AG09309 (cell line): Measurements from ENCODE around the gene RIMOC1.

Source experiments
- DNase-seq: peaks from one replicate; pipeline ENCODE4 v3.0.0-alpha.2; 2010; ENCODE audit warnings: low read depth
- H3K4me3 ChIP-seq: 2 replicates; pipeline ENCODE4 v1.5.1; 2011; ENCODE audit warnings: mild to moderate bottlenecking, low read depth, low read length, moderate library complexity; ENCODE audit not compliant: control insufficient read depth
- TF ChIP-seq, protein P1 (sequence below): IDR thresholded peaks from 2 replicates; pipeline ENCODE4 v1.5.1; 2011; ENCODE audit warnings: mild to moderate bottlenecking, low read depth, low read length, inconsistent platforms; ENCODE audit not compliant: insufficient read depth, control insufficient read depth; ENCODE audit errors: missing control alignments

RIMOC1 gene

DNA sequence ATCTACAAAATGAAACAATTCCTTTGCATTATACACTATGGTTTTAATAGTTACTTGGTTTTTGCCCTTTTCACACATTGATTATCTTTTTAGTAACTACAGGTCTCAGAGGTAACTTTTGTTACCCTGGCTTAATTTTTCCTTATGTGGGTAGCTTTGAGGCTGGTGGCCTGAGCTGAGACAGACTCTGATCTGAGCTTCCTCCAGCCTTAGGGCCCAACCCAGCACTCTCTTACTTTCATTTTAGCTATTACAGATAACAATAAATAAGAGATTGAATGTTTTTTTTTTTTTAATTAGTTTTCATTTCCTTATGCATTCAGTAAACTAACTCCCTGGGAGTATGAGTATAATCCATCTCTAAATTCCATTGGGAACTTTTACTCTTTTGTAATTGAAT lies 18.9 kb upstream of the RIMOC1 start:
- no peak overlapping the region for H3K4me3 ChIP-seq
- TF ChIP-seq, protein P1, sequence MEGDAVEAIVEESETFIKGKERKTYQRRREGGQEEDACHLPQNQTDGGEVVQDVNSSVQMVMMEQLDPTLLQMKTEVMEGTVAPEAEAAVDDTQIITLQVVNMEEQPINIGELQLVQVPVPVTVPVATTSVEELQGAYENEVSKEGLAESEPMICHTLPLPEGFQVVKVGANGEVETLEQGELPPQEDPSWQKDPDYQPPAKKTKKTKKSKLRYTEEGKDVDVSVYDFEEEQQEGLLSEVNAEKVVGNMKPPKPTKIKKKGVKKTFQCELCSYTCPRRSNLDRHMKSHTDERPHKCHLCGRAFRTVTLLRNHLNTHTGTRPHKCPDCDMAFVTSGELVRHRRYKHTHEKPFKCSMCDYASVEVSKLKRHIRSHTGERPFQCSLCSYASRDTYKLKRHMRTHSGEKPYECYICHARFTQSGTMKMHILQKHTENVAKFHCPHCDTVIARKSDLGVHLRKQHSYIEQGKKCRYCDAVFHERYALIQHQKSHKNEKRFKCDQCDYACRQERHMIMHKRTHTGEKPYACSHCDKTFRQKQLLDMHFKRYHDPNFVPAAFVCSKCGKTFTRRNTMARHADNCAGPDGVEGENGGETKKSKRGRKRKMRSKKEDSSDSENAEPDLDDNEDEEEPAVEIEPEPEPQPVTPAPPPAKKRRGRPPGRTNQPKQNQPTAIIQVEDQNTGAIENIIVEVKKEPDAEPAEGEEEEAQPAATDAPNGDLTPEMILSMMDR: no peak
- DNase-seq: no peak

DNA sequence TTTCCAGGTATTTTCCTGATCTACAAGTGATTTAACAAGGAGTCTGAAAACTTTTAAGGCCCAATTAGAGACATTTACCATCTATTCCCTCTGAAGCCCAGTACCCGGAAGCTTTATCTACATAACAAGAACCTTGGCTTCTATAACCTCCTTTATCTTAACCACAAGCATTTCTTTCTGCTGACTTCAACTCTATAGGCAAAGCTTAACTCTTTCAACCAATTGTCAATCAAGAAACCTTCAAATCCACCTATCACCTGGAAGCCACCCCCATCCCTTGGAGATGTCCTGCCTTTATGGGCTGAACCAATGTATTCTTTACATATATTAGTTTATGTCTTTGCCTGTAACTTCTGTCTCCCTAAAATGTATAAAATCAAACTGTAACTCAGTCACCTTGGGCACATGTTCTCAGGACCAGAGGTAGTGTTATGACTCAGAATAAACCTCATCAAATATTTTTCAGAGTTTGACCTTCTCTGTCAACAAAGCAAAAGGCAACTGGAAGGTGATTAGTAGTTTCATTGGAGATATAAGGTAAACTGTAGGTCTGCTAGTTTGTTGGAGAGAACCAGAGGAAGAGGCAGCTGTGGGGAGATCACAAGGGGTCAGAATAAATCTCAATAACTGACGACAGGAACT lies 13.0 kb upstream of the RIMOC1 start:
- H3K4me3 ChIP-seq: no peak overlapping the region
- TF ChIP-seq, protein P1: no peak
- DNase-seq: no peak

DNA sequence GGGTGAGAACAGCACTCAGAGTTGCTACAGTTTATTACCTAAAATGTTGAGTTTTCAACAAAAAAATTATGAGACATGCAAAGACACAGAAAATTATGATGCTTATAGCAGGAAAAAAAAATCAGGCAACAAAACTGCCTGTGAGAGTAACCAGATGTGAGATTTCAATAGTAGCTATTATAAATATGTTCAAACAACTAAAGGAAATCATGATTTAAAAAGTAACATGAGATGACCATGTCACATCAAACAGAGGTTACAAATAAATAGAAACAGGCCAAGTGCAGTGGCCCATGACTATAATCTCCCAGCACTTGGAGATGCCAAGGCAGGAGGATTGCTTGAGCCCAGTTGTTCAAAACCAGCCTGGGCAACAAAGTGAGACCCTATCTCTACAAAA lies 12.1 kb upstream of the RIMOC1 start:
- DNase-seq: no peak
- TF ChIP-seq, protein P1: no peak
- no peak overlapping the region for H3K4me3 ChIP-seq

DNA sequence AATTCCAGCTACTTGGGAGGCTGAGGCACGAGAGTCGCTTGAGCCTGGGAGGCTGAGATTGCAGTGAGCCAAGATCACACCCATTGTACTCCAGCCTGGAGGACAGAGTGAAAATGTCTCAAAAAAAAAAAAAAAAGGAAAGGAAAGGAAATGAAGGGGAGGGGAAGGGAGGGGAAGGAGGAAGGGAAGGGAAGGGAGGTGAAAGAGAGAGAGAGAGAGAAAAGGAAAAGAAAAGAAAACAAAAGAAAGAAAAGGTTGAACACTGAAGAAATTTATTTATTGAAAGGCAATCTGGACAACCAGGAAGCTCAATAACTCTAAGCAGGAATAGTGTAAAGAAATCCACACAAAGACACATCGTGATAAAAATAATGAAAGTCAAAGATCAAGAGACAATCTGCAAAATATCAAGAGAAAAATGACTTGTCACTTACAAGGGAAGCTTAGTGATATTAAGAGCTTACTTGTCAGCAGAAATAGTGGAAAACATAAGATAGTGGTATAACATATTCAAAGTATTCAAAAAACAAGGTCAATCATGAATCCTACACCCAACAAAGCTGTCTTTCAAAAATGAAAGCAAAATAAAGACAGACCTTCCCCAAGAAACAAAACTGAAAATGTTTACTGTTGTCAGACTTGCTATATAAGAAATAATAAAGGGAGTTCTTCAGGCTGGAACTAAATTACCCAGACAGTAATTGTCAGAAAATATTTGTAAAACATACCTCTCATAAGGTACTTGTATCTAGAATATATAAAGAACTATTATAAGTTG lies 10.9 kb upstream of the RIMOC1 start:
- no peak overlapping the region for H3K4me3 ChIP-seq
- TF ChIP-seq, protein P1: no peak
- DNase-seq: no peak

DNA sequence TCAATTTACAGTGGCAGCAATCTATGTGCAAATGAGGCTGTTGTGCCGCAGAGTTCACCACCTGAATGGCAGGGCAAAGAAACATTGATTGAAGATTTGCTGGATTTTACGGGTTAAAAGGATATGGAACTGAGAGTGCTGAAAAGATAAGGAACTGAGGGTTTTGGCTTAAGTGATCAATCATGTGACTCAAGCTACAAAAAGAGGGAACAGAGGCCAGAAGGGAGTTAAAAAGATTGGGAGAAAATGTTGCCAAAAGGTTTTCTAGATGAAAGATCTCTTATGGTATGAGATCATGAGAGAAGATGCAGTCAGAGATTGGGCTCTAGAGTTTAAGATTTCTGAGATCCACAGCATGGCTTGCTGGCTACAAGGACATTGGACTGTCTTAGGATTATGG lies 7.9 kb upstream of the RIMOC1 start:
- DNase-seq: no peak
- TF ChIP-seq, protein P1: no peak
- H3K4me3 ChIP-seq: no peak overlapping the region

DNA sequence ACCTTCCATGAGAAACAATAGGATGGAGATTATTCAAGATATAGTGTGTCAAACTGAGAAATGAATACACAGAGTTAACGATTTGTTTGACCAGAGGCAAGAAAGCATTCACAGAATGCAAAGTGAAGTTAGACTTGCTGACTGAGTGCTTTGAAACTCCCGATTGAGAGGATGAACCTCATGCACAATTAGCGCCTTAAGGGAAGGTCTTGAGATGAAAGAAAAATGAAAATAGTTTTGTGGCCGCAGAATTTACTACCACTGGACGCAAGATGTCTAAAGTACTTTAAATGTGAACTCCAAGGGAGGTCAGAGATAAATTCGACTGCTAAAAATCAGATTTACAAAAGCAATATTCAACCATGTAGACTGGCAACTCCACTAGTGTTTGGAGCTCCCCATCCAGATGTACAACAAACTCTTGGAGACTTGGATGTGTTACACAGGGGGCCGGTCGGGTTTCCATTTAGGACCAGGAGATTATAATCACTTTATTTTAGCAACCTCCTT lies 707 bp upstream of the RIMOC1 start:
- TF ChIP-seq, protein P1: no peak
- no peak for DNase-seq
- H3K4me3 ChIP-seq: peak overlapping the region; percentile 85
